ENCODE measurements around the gene TAS2R42.

The TAS2R42 gene

GRCh38 chr12:11170810-11171144 is 16.0 kb downstream of the TAS2R42 start:
- Histone ChIP-seq H3K4me1 (ENCODE audit: control extremely low read depth in 1 of 4, control insufficient read depth in 4 of 4, insufficient read depth in 4 of 4, low read length in 3 of 4) (peaks cover 8 to 32% (median 21%) of the 10 kb centered on the region in 4 experiments), H3K36me3 (ENCODE audit: control insufficient read depth in 4 of 4, insufficient read depth in 4 of 4, low read length in 3 of 4) (peaks cover 5 to 34% (median 7%) of the 10 kb centered on the region in 4 experiments), H3K9me3 (ENCODE audit: control extremely low read depth in 1 of 5, control insufficient read depth in 4 of 5, insufficient read depth in 2 of 5, low read depth in 1 of 5, low read length in 4 of 5) (no peaks in the 10 kb centered on the region), H3K27me3 (replicated peaks in 2 of 5; ENCODE audit: control insufficient read depth in 4 of 5, insufficient read depth in 5 of 5, low read length in 4 of 5) (no peaks in the 10 kb centered on the region), H3K4me3 (ENCODE audit: control insufficient read depth in 1 of 7, extremely low read depth in 1 of 7, insufficient read depth in 4 of 7, low read depth in 2 of 7, low read length in 6 of 7) (peak overlapping the region; percentile 68 to 98 (median 85)), H3K27ac (ENCODE audit: insufficient read depth in 1 of 2, low read depth in 1 of 2, low read length in 2 of 2, poor library complexity in 1 of 2, severe bottlenecking in 2 of 2) (peak overlapping the region; percentile 85 to 95)
- ChIA-PET CTCF (interaction anchor here (1.5 to 1.7 kb wide), 2 partner anchors 8 to 10 kb away, joined by 6 to 7 read pairs; no protein-coding TSS in a partner anchor), POLR2A (interaction anchor here (0.6 to 1.2 kb wide), 3 partner anchors 8 to 920 kb away, joined by 3 to 4 read pairs (median 4); no protein-coding TSS in a partner anchor)
- WGBS (ENCODE audit: insufficient coverage) = no CpG with 5 or more reads among the region's 4 CpGs
- DNase-seq = no peak

- DNase-seq = no peak
- ChIA-PET CTCF (no interaction called here), POLR2A (no interaction called here)
- H3K36me3 ChIP-seq (ENCODE audit: control insufficient read depth in 4 of 4, insufficient read depth in 4 of 4, low read length in 3 of 4) = peaks cover 10 to 44% (median 18%) of the 10 kb centered on the region in 4 experiments
- no peak overlapping the region for H3K27ac ChIP-seq (ENCODE audit: insufficient read depth in 1 of 2, low read depth in 1 of 2, low read length in 2 of 2, poor library complexity in 1 of 2, severe bottlenecking in 2 of 2)
- H3K9me3 ChIP-seq (ENCODE audit: control extremely low read depth in 1 of 5, control insufficient read depth in 4 of 5, insufficient read depth in 2 of 5, low read depth in 1 of 5, low read length in 4 of 5) = no peaks in the 10 kb centered on the region
- H3K4me1 ChIP-seq (ENCODE audit: control extremely low read depth in 1 of 4, control insufficient read depth in 4 of 4, insufficient read depth in 4 of 4, low read length in 3 of 4) = peaks cover 4 to 22% (median 15%) of the 10 kb centered on the region in 4 experiments
- no peak overlapping the region for H3K4me3 ChIP-seq (ENCODE audit: control insufficient read depth in 1 of 7, extremely low read depth in 1 of 7, insufficient read depth in 4 of 7, low read depth in 2 of 7, low read length in 6 of 7)
- no peaks in the 10 kb centered on the region for H3K27me3 ChIP-seq (replicated peaks in 2 of 5; ENCODE audit: control insufficient read depth in 4 of 5, insufficient read depth in 5 of 5, low read length in 4 of 5)
These were observed 20.4 kb downstream of the TAS2R42 start for GRCh38 chr12:11166300-11166699.

- Histone ChIP-seq H3K9me3 (ENCODE audit: control extremely low read depth in 1 of 5, control insufficient read depth in 4 of 5, insufficient read depth in 2 of 5, low read depth in 1 of 5, low read length in 4 of 5) (no peaks in the 10 kb centered on the region), H3K27me3 (replicated peaks in 2 of 5; ENCODE audit: control insufficient read depth in 4 of 5, insufficient read depth in 5 of 5, low read length in 4 of 5) (no peaks in the 10 kb centered on the region), H3K4me3 (ENCODE audit: control insufficient read depth in 1 of 7, extremely low read depth in 1 of 7, insufficient read depth in 4 of 7, low read depth in 2 of 7, low read length in 6 of 7) (no peak overlapping the region), H3K36me3 (ENCODE audit: control insufficient read depth in 4 of 4, insufficient read depth in 4 of 4, low read length in 3 of 4) (peaks cover 10 to 52% (median 24%) of the 10 kb centered on the region in 4 experiments), H3K27ac (ENCODE audit: insufficient read depth in 1 of 2, low read depth in 1 of 2, low read length in 2 of 2, poor library complexity in 1 of 2, severe bottlenecking in 2 of 2) (no peak overlapping the region), H3K4me1 (ENCODE audit: control extremely low read depth in 1 of 4, control insufficient read depth in 4 of 4, insufficient read depth in 4 of 4, low read length in 3 of 4) (peaks cover 0 to 11% (median 7%) of the 10 kb centered on the region in 4 experiments)
- ChIA-PET CTCF (no interaction called here), POLR2A (no interaction called here)
- DNase-seq = no peak
These were observed 22.4 kb downstream of the TAS2R42 start for GRCh38 chr12:11164384-11164783.

- Histone ChIP-seq H3K9me3 (ENCODE audit: control extremely low read depth in 1 of 5, control insufficient read depth in 4 of 5, insufficient read depth in 2 of 5, low read depth in 1 of 5, low read length in 4 of 5) (no peaks in the 10 kb centered on the region), H3K4me3 (ENCODE audit: control insufficient read depth in 1 of 7, extremely low read depth in 1 of 7, insufficient read depth in 4 of 7, low read depth in 2 of 7, low read length in 6 of 7) (no peak overlapping the region), H3K36me3 (ENCODE audit: control insufficient read depth in 4 of 4, insufficient read depth in 4 of 4, low read length in 3 of 4) (peaks cover 12 to 54% (median 26%) of the 10 kb centered on the region in 4 experiments), H3K27ac (ENCODE audit: insufficient read depth in 1 of 2, low read depth in 1 of 2, low read length in 2 of 2, poor library complexity in 1 of 2, severe bottlenecking in 2 of 2) (no peak overlapping the region), H3K27me3 (replicated peaks in 2 of 5; ENCODE audit: control insufficient read depth in 4 of 5, insufficient read depth in 5 of 5, low read length in 4 of 5) (no peaks in the 10 kb centered on the region), H3K4me1 (ENCODE audit: control extremely low read depth in 1 of 4, control insufficient read depth in 4 of 4, insufficient read depth in 4 of 4, low read length in 3 of 4) (peaks cover 0 to 2% (median 0%) of the 10 kb centered on the region in 4 experiments)
- POLR2A ChIA-PET = interaction anchor here (0.9 kb wide), 1 partner anchor 8 kb away, joined by 4 read pairs; the partner anchor contains the start of gene SMIM10L1
- CTCF ChIA-PET = interaction anchor here (1.9 kb wide), 1 partner anchor 9 kb away, joined by 6 read pairs; the partner anchor contains the start of gene SMIM10L1
- WGBS (ENCODE audit: insufficient coverage) = no CpG with 5 or more reads among the region's 1 CpG
- peak in 2 of 3 donors; percentile 9 to 10 for DNase-seq
These were observed 24.2 kb downstream of the TAS2R42 start for GRCh38 chr12:11162502-11162901.

DNA sequence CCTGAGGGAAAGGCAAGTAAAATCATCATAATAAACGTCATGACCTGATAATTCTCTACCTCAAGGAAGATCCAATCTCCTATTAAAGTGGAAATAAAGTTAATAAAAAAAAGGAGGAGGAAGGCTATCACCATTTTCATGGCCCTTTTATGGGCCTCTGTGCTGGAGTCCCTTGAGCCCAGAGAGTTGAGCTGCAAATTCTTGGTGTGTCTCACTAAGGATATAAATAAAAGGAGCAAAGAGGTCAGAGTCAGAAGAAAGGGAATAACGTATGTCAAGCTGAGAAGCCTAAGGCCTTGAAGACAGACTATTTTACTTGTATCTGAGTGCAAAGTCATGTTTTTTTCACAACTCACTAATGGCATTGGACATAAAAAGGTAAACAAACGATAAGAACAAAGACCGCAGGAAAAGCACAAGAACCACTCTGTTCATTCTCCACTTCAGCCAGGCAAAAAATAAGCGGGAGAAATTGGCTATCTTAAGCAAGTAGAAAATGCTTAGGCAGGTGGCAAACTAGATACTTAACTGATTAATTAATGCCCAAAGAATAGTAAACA is 27.8 kb downstream of the TAS2R42 start:
- no peak overlapping the region for H3K27ac ChIP-seq (ENCODE audit: insufficient read depth in 1 of 2, low read depth in 1 of 2, low read length in 2 of 2, poor library complexity in 1 of 2, severe bottlenecking in 2 of 2)
- peaks cover 5 to 37% (median 19%) of the 10 kb centered on the region in 4 experiments for H3K36me3 ChIP-seq (ENCODE audit: control insufficient read depth in 4 of 4, insufficient read depth in 4 of 4, low read length in 3 of 4)
- no peak for DNase-seq
- WGBS (ENCODE audit: insufficient coverage) = 93% methylated on average over 3 of the region's 5 CpGs
- peaks cover 2 to 20% (median 10%) of the 10 kb centered on the region in 5 experiments for H3K9me3 ChIP-seq (ENCODE audit: control extremely low read depth in 1 of 5, control insufficient read depth in 4 of 5, insufficient read depth in 2 of 5, low read depth in 1 of 5, low read length in 4 of 5)
- H3K4me3 ChIP-seq (ENCODE audit: control insufficient read depth in 1 of 7, extremely low read depth in 1 of 7, insufficient read depth in 4 of 7, low read depth in 2 of 7, low read length in 6 of 7) = no peak overlapping the region
- ChIA-PET CTCF (no interaction called here), POLR2A (no interaction called here)
- no peaks in the 10 kb centered on the region for H3K27me3 ChIP-seq (replicated peaks in 2 of 5; ENCODE audit: control insufficient read depth in 4 of 5, insufficient read depth in 5 of 5, low read length in 4 of 5)
- no peaks in the 10 kb centered on the region for H3K4me1 ChIP-seq (ENCODE audit: control extremely low read depth in 1 of 4, control insufficient read depth in 4 of 4, insufficient read depth in 4 of 4, low read length in 3 of 4)

DNA sequence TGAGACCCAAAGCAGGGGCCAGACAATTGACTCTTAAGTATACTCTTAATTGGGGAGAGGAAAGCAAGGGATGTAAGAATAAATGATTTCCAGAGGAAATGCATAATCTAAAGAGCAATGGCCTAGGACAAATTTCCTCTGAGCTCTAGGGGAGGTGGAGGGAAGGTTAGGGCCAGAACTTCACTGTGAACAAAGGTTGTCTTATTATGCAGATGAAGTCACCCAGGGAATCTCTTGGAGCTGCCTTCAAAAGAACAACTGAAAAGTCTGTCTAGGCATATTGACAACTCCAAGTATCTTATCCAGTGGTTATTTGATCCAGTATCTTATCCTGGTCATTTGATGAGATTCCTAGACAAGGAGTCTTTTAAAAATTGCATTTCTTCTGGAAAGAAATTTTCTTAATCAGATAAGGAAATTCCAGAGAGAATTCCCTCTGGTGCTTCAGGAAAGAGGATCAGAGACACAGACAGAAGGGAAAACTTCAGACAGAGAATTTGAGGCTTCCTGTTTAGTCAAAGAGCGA is 32.3 kb downstream of the TAS2R42 start:
- peaks cover 0 to 8% (median 0%) of the 10 kb centered on the region in 4 experiments for H3K4me1 ChIP-seq (ENCODE audit: control extremely low read depth in 1 of 4, control insufficient read depth in 4 of 4, insufficient read depth in 4 of 4, low read length in 3 of 4)
- ChIA-PET POLR2A (no interaction called here), CTCF (no interaction called here)
- WGBS (ENCODE audit: insufficient coverage) = 100% methylated on average over 1 of the region's 1 CpG
- H3K27me3 ChIP-seq (replicated peaks in 2 of 5; ENCODE audit: control insufficient read depth in 4 of 5, insufficient read depth in 5 of 5, low read length in 4 of 5) = no peaks in the 10 kb centered on the region
- peaks cover 2 to 23% (median 15%) of the 10 kb centered on the region in 5 experiments for H3K9me3 ChIP-seq (ENCODE audit: control extremely low read depth in 1 of 5, control insufficient read depth in 4 of 5, insufficient read depth in 2 of 5, low read depth in 1 of 5, low read length in 4 of 5)
- no peak overlapping the region for H3K4me3 ChIP-seq (ENCODE audit: control insufficient read depth in 1 of 7, extremely low read depth in 1 of 7, insufficient read depth in 4 of 7, low read depth in 2 of 7, low read length in 6 of 7)
- no peak overlapping the region for H3K27ac ChIP-seq (ENCODE audit: insufficient read depth in 1 of 2, low read depth in 1 of 2, low read length in 2 of 2, poor library complexity in 1 of 2, severe bottlenecking in 2 of 2)
- H3K36me3 ChIP-seq (ENCODE audit: control insufficient read depth in 4 of 4, insufficient read depth in 4 of 4, low read length in 3 of 4) = peaks cover 9 to 20% (median 13%) of the 10 kb centered on the region in 4 experiments
- no peak for DNase-seq

DNA sequence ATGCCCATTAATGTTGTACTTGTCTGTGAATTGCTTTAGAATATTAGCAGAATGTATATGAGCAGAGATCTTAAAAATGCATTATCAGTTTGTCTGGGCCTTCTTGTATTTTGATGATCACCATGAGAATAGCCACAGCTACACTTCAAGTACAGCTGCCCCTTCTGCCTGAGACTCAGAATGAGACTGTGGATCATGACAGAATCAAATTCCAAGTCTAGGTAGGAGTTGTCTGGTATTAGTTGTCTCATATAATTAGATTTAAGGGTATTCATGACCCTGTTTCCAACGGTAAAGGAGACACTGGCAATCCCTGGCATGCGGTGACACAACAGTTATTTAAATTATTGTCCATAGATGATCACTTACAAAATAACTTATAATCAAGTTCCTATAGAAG is 34.0 kb downstream of the TAS2R42 start:
- no CpG with 5 or more reads among the region's 2 CpGs for whole genome bisulfite sequencing (ENCODE audit: insufficient coverage)
- peaks cover 0 to 8% (median 0%) of the 10 kb centered on the region in 4 experiments for H3K4me1 ChIP-seq (ENCODE audit: control extremely low read depth in 1 of 4, control insufficient read depth in 4 of 4, insufficient read depth in 4 of 4, low read length in 3 of 4)
- no peak overlapping the region for H3K4me3 ChIP-seq (ENCODE audit: control insufficient read depth in 1 of 7, extremely low read depth in 1 of 7, insufficient read depth in 4 of 7, low read depth in 2 of 7, low read length in 6 of 7)
- POLR2A ChIA-PET = no interaction called here
- no peaks in the 10 kb centered on the region for H3K27me3 ChIP-seq (replicated peaks in 2 of 5; ENCODE audit: control insufficient read depth in 4 of 5, insufficient read depth in 5 of 5, low read length in 4 of 5)
- peak overlapping the region in 1 of 2 experiments; percentile 22 for H3K27ac ChIP-seq (ENCODE audit: insufficient read depth in 1 of 2, low read depth in 1 of 2, low read length in 2 of 2, poor library complexity in 1 of 2, severe bottlenecking in 2 of 2)
- CTCF ChIA-PET = no interaction called here
- peaks cover 6 to 17% (median 8%) of the 10 kb centered on the region in 4 experiments for H3K36me3 ChIP-seq (ENCODE audit: control insufficient read depth in 4 of 4, insufficient read depth in 4 of 4, low read length in 3 of 4)
- DNase-seq = peak in 1 of 3 donors; percentile 15
- H3K9me3 ChIP-seq (ENCODE audit: control extremely low read depth in 1 of 5, control insufficient read depth in 4 of 5, insufficient read depth in 2 of 5, low read depth in 1 of 5, low read length in 4 of 5) = peaks cover 2 to 23% (median 15%) of the 10 kb centered on the region in 5 experiments

Measured in common myeloid progenitor, CD34-positive (primary cell).